KOPT-K1 (cell line): ENCODE results near the gene PTPN23.

Source experiments
- H3K27ac ChIP-seq: fragments of 200-600 bp; sonication (generic); 2 replicates; pipeline ENCODE4 v1.5.1; 2016; ENCODE audit warnings: antibody characterized with exemption, mild to moderate bottlenecking, low read depth, low read length; ENCODE audit not compliant: poor library complexity, severe bottlenecking
- H3K36me3 ChIP-seq: fragments of 200-600 bp; sonication (generic); 2 replicates; pipeline ENCODE4 v1.5.1; 2017; ENCODE audit warnings: antibody characterized with exemption, mild to moderate bottlenecking, low read length, moderate library complexity; ENCODE audit not compliant: insufficient read depth
- H3K9me3 ChIP-seq: fragments of 200-600 bp; sonication (generic); 2 replicates; pipeline ENCODE4 v1.5.1; 2017; ENCODE audit warnings: antibody characterized with exemption, low read length, mild to moderate bottlenecking; ENCODE audit not compliant: insufficient read depth, poor library complexity, severe bottlenecking

Gene PTPN23

DNA sequence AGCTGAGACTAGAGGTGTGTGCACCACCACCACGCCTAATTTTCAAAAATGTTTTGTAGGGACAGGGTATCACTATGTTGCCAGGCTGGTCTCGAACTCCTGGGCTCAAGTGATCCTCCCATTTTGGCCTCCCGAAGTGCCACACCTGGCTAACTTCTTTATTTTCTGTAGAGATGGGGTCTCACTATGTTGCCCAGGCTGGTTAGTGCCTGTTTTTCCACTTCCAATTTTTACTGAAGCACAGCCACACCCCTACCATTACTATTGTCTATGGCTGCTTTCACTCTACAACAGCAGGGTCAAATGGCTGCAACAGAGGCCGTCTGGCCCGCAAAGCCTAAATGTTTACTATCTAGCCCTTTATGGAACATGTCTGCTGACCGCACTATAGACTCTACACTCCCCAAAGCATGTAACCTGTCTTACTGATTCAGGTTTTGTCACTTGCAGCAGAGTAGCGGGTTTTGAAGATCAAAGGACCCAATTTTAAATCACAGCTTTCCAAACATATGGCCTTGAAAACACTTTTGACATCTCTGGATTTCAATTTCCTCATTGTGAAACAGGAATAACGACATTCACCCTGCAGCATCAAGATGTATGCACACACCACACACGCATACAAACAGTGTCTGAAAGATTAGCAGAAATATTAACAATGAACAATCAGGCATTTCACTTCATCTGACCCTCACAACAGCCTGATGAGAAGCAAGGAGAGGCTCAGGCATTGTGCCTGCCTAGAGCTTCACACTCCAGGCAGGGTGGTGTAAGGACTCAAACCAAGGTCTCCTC is 48.9 kb downstream of the PTPN23 start:
- H3K9me3 ChIP-seq: no peaks in the 10 kb centered on the region
- peaks cover 95% of the 10 kb centered on the region for H3K36me3 ChIP-seq
- no peak overlapping the region for H3K27ac ChIP-seq

DNA sequence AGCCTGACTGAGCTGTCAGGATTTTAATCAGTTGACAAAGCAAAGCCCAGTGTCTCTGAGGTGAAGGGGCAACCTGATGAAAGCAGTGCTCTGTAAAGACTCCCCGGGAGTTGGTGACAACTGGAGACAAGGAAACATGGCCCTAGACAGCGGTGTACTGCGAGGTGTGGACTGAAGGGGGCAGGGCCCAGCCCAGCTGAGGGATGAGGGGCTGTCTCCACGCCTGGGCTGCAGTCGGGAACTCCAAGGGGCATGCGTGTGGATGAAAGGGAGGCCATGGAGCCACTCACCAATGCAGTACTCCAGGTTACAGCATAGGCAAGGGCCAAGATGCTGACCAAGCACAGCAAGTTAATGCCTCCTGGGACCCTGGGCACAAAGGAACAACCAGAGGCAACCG is 49.8 kb downstream of the PTPN23 start:
- H3K27ac ChIP-seq: no peak overlapping the region
- peaks cover 91% of the 10 kb centered on the region for H3K36me3 ChIP-seq
- H3K9me3 ChIP-seq: no peaks in the 10 kb centered on the region

DNA sequence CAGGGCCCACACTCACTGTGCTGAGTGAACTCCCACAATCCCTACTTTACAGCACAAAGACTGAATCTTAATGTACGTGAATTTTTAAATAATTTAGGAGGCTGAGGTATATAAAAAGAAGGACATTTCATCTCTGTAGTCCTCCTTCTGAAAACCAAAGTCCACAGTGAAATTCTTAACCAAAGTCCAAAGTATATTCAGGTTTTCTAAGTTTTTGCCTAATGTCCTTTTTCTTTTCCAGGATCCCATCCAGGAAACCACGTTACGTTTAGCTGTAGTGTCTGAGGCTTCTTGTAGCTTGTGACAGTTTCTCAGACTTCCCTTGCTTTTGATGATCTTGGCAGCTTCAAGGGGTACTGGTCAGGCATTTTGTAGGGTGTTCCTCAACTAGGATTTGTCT is 50.4 kb downstream of the PTPN23 start:
- no peaks in the 10 kb centered on the region for H3K9me3 ChIP-seq
- no peak overlapping the region for H3K27ac ChIP-seq
- peaks cover 85% of the 10 kb centered on the region for H3K36me3 ChIP-seq

DNA sequence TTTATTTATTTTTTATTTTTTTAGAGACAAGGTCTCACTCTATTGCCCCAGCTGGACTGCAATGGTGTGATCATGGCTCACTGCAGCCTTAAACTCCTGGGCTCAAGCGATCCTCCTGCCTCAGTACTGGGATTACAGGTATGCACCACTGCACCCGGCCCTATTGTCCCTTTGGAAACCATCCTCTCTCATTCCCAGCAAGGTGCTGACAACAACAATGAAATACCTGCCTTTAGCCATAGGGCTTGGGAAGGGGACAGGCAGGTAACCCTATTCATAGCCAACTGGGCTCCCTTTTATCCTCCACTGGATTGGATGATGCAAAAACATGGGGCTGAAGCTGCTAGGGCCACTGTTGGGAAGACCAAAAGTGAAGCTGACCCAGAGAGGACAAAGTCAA is 51.9 kb downstream of the PTPN23 start:
- Histone ChIP-seq H3K9me3 (no peaks in the 10 kb centered on the region), H3K27ac (no peak overlapping the region), H3K36me3 (peaks cover 73% of the 10 kb centered on the region)

DNA sequence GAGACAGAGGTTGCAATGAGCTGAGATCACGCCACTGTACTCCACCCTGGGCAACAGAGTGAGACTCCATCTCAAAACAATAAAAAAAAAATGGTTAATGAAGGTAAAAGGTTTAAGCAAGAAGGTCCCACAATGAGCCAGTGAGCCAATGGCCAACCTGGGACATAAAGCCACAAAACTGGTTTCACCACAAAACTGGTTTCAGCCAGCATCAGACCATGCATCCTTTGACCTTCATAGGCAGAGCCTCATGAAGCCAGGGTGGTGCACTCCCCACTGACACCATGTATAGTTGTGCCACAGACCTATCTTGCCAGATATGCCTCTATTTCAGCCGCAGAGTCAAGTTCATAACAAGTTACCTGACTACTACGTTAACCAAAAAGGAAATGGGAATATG is 53.0 kb downstream of the PTPN23 start:
- H3K9me3 ChIP-seq: no peaks in the 10 kb centered on the region
- H3K36me3 ChIP-seq: peaks cover 72% of the 10 kb centered on the region
- H3K27ac ChIP-seq: no peak overlapping the region

DNA sequence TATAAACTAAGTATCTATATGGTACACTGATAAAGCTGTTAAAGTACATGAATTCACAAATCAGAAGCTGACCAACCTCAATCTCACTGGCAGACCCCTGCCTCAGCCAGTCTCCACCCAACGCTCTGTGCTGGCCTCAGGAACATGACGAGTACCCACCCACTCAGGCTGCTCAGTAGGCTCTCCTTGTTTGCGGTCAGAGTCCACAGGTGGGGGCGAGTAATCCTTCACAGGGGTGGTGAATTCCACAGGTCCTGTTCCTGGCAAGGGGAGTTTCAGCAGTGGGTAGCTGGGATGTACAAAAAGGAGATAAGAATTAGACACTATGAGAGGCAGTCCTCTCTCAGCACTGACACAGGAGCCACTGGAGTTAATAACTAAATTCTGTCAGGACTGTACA is 54.0 kb downstream of the PTPN23 start:
- Histone ChIP-seq H3K36me3 (peaks cover 73% of the 10 kb centered on the region), H3K27ac (no peak overlapping the region), H3K9me3 (no peaks in the 10 kb centered on the region)

DNA sequence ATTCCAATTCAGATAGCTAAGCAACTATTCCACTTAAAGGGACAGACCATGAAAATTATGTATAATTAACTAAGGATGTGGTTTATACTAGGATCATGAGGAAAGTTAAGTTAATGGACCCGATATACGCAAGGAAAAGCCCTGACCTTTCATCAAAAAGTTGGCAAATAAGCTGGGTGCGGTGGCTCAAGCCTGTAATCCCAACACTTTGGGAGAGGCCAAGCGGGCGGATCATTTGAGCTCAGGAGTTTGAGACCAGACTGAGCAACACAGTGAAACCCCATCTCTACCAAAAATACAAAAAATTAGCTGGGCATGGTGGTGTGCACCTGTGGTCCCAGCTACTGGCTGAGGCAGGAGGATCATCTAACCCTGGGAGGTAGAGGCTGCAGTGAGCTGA is 55.4 kb downstream of the PTPN23 start:
- Histone ChIP-seq H3K9me3 (no peaks in the 10 kb centered on the region), H3K36me3 (peaks cover 73% of the 10 kb centered on the region), H3K27ac (no peak overlapping the region)

DNA sequence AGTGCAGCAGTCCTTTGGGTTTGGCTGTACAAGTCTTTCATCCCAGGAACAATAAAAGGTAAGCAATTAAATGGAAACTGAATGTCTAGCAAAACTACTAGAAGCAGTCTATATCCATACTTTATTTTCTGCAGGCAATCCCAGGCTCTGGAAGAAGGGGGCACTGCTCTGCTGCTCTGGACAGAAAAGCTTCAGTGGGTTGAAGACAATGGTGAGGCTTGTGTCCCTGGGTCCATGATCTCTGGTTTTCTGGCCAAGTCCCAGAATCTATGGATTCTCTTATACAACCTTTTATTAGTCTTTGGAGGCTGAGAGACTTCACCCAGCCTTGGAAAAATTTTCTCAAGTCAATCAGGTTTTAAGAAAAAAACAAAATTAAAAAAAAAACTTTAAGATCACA is 59.3 kb downstream of the PTPN23 start:
- H3K36me3 ChIP-seq: peaks cover 55% of the 10 kb centered on the region
- H3K9me3 ChIP-seq: no peaks in the 10 kb centered on the region
- no peak overlapping the region for H3K27ac ChIP-seq

DNA sequence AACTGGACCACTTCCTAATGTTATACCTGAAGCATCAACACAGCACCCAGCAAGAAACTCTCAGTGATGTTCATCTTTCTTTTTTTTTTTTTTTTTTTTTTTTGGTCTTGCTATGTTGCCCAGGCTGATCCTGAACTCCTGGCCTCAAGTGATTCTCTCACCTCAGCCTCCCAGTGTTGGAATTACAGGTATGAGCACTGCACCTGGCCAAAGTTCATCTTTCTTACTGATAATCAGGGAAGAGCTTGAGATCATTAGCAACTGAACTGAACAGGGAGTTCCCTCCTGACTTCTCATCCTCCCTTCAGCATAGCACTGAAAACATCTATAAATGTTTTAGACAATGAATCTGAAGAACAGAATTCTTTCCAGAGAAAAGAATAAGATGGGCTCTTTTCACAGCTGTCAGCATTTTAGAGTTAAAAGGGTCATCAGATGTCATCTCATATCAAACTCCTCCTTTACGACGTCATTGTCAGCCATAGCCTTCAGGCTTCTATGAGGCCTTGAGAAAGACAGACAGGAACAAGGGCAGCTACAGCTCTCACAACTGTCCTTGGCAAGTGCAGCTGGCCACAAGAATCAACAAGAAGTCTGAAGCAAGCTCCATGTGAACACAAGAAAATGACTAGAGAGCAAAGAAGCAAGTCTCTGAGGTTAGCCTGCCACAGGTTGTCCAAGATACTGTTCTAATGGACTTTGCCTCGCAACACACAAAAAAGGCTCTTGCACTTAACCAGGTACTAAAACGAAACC is 61.2 kb downstream of the PTPN23 start:
- Histone ChIP-seq H3K9me3 (no peaks in the 10 kb centered on the region), H3K27ac (no peak overlapping the region), H3K36me3 (peaks cover 55% of the 10 kb centered on the region)

DNA sequence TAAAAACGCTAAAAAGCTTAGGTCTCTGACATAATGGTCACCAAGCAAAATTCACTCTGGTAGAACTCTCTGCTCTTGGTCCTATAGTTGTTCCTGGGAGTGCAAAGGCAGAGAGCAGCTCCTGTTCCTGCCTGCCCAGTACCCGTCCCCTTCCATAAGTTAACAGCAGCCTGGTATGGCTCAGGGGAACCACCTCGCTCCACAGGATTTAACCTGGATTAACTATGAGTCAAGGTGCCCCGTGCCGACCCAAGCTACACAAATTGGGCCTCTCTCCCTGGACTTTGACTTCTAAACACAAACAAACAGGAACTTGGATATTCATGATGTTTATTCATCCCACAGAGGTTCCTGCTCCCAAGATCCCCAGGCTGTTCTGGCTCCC is 62.8 kb downstream of the PTPN23 start:
- Histone ChIP-seq H3K9me3 (peaks cover 5% of the 10 kb centered on the region), H3K27ac (no peak overlapping the region), H3K36me3 (peaks cover 46% of the 10 kb centered on the region)

DNA sequence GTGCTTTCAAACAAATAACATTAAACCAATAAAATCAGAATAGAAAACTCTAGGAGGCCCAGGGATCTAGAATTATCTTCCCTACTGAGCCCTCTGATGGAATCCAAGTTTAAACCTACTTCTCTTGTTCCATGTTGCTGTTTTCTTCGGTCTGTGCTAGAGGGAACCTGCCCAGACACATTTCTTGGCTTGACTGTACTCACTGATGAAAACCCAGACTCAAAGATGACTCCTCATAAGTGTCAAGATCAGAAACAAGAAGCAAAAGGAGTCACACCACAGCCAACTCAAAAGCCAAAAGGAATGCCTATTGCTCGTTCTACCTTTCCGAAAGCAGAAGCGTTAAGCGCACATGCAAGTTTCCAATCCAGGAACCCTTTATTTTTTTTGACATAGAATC is 63.3 kb downstream of the PTPN23 start:
- H3K36me3 ChIP-seq: peaks cover 41% of the 10 kb centered on the region
- H3K9me3 ChIP-seq: peaks cover 10% of the 10 kb centered on the region
- no peak overlapping the region for H3K27ac ChIP-seq

DNA sequence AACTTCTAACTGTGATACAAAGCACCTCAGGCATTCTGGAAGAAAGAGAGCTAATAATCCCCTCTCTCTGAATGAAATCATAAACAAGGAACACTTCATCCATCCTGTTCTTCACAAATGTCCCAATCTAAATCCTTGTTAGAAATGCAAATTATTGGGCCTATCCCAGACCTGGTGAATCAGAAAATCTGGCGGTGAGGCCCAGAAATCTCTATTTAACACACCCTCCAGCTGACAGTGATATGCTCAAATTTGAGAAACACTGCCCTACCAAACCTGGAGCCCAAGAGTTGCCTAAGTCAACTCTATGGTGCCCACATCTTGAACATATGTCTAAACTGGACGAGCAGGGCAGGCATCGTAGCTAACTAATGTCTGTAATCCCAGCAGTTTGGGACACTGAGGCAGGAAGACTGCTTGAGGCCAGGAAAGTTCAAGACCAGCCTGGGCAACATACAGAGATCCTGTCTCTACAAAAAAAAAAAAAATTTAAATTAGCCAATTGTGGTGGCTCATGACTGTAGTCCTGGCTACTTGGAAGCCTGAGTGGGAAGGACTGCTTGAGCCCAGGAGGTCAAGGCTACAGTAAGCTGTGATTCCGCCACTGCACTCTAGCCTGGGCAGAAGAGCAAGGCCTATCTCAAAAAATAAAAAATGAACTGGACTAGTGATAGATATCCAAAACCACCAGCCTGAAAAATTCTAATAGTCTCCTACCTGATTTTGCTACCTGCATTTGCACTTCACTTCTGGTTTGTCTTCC is 71.8 kb downstream of the PTPN23 start:
- Histone ChIP-seq H3K27ac (no peak overlapping the region), H3K9me3 (peaks cover 16% of the 10 kb centered on the region), H3K36me3 (no peaks in the 10 kb centered on the region)

DNA sequence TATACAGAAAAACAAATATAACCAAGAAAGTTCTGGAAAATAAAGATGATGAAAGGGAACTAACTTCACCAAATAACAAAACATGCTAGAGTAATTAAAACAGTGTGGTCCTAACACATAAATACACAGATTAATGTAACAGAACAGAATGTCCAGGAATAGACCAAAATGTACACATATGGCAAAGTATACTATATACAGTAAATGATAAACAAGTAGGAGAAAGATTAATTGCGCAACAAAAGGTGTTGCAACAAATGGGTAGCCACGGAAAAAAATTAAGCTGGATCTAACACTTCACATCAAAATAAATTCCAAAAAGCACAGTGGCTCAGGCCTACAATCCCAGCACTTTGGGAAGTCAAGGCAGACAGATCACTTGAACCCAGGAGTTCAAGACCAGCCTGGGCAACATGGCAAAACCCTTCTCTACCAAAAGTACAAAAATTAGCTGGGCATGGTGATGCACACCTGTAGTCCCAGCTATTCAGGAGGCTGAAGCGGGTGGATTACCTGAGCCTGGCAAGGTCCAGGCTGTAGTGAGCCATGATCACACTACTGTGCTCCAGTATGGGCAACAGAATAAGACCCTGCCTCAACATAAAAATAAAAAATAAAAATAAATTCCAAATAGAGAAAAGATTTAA is 75.1 kb downstream of the PTPN23 start:
- Histone ChIP-seq H3K27ac (no peak overlapping the region), H3K36me3 (peaks cover 5% of the 10 kb centered on the region; the same call in 1 of the 2 replicates), H3K9me3 (peaks cover 12% of the 10 kb centered on the region)

DNA sequence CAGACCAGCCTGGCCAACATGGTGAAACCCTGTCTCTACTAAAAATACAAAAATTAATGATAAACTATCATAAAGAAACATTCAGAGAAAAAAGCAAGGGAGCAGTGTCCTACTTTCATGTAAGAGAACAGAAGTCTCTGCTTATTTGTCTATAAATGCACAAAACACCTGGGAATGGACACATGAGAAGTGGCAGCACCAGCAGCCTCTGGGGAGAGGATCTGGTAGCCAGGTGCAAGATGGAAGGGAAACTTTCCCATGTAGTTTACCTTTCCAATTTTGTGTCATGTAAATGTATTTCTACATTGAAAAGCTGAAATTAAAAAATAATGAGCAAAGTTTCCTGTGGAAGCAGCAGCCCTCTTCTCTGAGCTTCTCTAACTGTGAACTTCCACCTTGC is 76.2 kb downstream of the PTPN23 start:
- Histone ChIP-seq H3K27ac (no peak overlapping the region), H3K36me3 (peaks cover 6% of the 10 kb centered on the region; the same call in 1 of the 2 replicates), H3K9me3 (peaks cover 15% of the 10 kb centered on the region)
